Measurements from ENCODE around the gene NMNAT1.
A peak's percentile ranks its signal among the peaks of the same experiment; 100 is the strongest.
"Not testable (repeated sequence)": the region's sequence is repeated elsewhere in the genome, so short reads cannot be mapped to it uniquely, and the experiment has no call there.

The NMNAT1 gene

GRCh38 chr1:10021992-10022391 lies 78.7 kb downstream of the NMNAT1 start:
- not testable (repeated sequence) for DNase-seq

- no peak for DNase-seq
These were observed 79.4 kb downstream of the NMNAT1 start for GRCh38 chr1:10022656-10023055.

DNA sequence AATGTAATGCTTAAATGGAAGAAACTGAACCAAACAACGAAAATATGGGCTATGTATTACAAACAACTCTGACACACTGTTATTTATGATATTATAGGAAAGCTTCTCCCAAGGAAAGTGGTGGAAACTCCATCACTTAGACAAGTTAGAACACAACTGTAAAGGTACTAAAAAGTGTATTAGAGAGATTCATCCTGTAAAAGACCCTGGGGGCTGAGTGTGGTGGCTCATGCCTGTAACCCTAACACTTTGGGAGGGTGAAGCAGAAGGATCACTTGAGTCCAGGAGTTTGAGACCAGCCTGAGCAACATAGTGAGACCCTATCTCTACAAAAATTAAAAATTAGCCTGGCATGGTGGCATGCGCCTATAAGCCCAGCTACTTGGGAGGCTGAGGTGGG lies 82.1 kb downstream of the NMNAT1 start:
- no peak for DNase-seq

GRCh38 chr1:10027027-10027426 lies 83.8 kb downstream of the NMNAT1 start:
- no peak for DNase-seq

GRCh38 chr1:10028956-10029500 lies 85.8 kb downstream of the NMNAT1 start:
- not testable (repeated sequence) for DNase-seq

- DNase-seq = peak; percentile 65
These were observed 88.2 kb downstream of the NMNAT1 start for GRCh38 chr1:10031461-10031860.

GRCh38 chr1:10032590-10033358 lies 89.5 kb downstream of the NMNAT1 start, which contains the start of gene UBE4B:
Gene UBE4B, plus strand, starts transcription at chr1:10032958. Its CDS starts 713 bp downstream, at chr1:10033671.
- peak; percentile 95 for DNase-seq

- peak; percentile 62 for DNase-seq
These were observed 90.1 kb downstream of the NMNAT1 start for GRCh38 chr1:10033359-10033845.
